ENCODE data around the gene MPV17. TPM values are rescaled to one million over a fixed set of nuclear protein-coding genes. Genes with fewer than 3 reads are reported as not detected.
"Not testable (repeated sequence)": the region's sequence is repeated elsewhere in the genome, so short reads cannot be mapped to it uniquely, and the experiment has no call there.

Gene MPV17
- total RNA-seq, 1 experiment from 2014 or later: 51.5 TPM

DNA sequence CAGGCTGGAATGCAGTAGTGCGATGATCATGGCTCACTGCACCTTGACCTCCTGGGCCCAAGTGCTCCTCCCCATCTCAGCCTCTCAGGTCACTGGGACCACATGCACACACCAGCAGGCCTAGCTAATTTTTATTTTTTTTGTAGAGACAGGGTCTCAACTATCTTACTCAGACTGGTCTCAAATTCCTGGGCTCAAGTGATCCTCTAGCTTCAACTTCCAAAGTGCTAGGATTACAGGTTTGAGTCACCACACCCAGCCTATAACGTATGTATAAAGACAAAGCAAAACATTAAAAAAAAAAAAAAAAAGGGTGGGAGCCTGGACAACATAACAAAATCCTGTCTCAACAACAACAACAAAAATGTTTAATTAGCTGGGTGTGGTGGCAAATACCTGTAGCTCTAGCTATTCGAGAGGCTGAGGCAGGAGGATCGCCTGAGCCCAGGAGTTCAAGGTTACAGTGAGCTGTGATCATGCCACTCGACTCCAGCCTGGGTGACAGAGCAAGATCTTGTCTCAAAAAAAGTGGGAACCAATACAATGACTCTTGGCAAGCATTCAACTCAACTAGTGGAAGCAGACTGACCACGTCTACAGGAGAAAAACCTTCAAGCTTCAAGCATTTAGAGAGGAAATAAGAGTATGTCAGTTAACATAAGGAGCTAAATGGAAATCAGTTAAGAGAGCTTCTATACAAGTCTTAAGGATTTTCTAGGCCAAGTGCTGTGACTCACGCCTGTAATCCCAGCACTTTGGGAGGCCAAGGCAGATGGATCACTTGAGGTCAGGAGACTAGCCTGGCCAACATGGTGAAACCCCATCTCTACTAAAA, 31.1 kb upstream of the MPV17 start (continued):
- TF ChIP-seq, protein P1, sequence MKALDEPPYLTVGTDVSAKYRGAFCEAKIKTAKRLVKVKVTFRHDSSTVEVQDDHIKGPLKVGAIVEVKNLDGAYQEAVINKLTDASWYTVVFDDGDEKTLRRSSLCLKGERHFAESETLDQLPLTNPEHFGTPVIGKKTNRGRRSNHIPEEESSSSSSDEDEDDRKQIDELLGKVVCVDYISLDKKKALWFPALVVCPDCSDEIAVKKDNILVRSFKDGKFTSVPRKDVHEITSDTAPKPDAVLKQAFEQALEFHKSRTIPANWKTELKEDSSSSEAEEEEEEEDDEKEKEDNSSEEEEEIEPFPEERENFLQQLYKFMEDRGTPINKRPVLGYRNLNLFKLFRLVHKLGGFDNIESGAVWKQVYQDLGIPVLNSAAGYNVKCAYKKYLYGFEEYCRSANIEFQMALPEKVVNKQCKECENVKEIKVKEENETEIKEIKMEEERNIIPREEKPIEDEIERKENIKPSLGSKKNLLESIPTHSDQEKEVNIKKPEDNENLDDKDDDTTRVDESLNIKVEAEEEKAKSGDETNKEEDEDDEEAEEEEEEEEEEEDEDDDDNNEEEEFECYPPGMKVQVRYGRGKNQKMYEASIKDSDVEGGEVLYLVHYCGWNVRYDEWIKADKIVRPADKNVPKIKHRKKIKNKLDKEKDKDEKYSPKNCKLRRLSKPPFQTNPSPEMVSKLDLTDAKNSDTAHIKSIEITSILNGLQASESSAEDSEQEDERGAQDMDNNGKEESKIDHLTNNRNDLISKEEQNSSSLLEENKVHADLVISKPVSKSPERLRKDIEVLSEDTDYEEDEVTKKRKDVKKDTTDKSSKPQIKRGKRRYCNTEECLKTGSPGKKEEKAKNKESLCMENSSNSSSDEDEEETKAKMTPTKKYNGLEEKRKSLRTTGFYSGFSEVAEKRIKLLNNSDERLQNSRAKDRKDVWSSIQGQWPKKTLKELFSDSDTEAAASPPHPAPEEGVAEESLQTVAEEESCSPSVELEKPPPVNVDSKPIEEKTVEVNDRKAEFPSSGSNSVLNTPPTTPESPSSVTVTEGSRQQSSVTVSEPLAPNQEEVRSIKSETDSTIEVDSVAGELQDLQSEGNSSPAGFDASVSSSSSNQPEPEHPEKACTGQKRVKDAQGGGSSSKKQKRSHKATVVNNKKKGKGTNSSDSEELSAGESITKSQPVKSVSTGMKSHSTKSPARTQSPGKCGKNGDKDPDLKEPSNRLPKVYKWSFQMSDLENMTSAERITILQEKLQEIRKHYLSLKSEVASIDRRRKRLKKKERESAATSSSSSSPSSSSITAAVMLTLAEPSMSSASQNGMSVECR (CRISPR knock-in tag; IDR thresholded peaks at IDR 0.05; ENCODE audit: borderline replicate concordance): no peak
- TF ChIP-seq MXD4 (CRISPR knock-in tag; IDR thresholded peaks at IDR 0.05; ENCODE audit: borderline replicate concordance) (no peak), ATF1 (CRISPR knock-in tag; IDR thresholded peaks at IDR 0.05) (no peak), ETV6 (CRISPR knock-in tag; IDR thresholded peaks at IDR 0.05) (no peak), ZNF416 (CRISPR knock-in tag; IDR thresholded peaks at IDR 0.05) (no peak), SP1 (CRISPR knock-in tag; conservative IDR thresholded peaks at IDR 0.05) (no peak), ZNF423 (CRISPR knock-in tag; IDR thresholded peaks at IDR 0.05) (no peak)
- TF ChIP-seq, protein P2, sequence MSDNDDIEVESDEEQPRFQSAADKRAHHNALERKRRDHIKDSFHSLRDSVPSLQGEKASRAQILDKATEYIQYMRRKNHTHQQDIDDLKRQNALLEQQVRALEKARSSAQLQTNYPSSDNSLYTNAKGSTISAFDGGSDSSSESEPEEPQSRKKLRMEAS (CRISPR knock-in tag; IDR thresholded peaks at IDR 0.05): no peak
- TF ChIP-seq, protein P3, sequence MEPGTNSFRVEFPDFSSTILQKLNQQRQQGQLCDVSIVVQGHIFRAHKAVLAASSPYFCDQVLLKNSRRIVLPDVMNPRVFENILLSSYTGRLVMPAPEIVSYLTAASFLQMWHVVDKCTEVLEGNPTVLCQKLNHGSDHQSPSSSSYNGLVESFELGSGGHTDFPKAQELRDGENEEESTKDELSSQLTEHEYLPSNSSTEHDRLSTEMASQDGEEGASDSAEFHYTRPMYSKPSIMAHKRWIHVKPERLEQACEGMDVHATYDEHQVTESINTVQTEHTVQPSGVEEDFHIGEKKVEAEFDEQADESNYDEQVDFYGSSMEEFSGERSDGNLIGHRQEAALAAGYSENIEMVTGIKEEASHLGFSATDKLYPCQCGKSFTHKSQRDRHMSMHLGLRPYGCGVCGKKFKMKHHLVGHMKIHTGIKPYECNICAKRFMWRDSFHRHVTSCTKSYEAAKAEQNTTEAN (CRISPR knock-in tag; IDR thresholded peaks at IDR 0.05): no peak
- TF ChIP-seq, protein P4, sequence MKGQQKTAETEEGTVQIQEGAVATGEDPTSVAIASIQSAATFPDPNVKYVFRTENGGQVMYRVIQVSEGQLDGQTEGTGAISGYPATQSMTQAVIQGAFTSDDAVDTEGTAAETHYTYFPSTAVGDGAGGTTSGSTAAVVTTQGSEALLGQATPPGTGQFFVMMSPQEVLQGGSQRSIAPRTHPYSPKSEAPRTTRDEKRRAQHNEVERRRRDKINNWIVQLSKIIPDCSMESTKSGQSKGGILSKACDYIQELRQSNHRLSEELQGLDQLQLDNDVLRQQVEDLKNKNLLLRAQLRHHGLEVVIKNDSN (CRISPR knock-in tag; IDR thresholded peaks at IDR 0.05): no peak
- TF ChIP-seq, protein P5, sequence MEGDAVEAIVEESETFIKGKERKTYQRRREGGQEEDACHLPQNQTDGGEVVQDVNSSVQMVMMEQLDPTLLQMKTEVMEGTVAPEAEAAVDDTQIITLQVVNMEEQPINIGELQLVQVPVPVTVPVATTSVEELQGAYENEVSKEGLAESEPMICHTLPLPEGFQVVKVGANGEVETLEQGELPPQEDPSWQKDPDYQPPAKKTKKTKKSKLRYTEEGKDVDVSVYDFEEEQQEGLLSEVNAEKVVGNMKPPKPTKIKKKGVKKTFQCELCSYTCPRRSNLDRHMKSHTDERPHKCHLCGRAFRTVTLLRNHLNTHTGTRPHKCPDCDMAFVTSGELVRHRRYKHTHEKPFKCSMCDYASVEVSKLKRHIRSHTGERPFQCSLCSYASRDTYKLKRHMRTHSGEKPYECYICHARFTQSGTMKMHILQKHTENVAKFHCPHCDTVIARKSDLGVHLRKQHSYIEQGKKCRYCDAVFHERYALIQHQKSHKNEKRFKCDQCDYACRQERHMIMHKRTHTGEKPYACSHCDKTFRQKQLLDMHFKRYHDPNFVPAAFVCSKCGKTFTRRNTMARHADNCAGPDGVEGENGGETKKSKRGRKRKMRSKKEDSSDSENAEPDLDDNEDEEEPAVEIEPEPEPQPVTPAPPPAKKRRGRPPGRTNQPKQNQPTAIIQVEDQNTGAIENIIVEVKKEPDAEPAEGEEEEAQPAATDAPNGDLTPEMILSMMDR (IDR thresholded peaks at IDR 0.05): no peak

DNA sequence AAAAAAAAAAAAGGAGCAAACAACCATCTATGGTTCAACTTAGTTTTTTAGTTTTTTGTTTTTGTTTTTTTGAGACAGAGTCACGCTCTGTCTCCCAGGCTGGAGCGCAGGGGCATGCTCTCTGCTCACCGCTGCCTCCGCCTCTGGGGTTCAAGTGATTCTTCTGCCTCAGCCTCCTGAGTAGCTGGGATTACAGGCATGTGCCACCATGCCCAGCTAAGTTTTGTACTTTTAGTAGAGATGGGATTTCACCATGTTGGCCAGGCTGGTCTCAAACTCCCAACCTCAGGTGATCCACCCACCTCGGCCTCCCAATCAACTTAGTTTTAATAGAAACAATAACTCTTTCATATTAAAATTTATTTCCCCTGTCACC, 30.5 kb upstream of the MPV17 start:
- DNase-seq (ENCODE audit: low spot score); H3K27me3 Mint-ChIP-seq (ENCODE audit: low read depth); ATAC-seq; H3K9me3 Mint-ChIP-seq; H3K27ac Mint-ChIP-seq: not testable (repeated sequence)
- Mint-ChIP-seq H3K4me1 (peaks cover 37% of the 10 kb centered on the region), H3K36me3 (peaks cover 18% of the 10 kb centered on the region), H3K4me3 (peak overlapping the region; percentile 93; the same call in 1 of the 2 replicates)
- ChIA-PET CTCF (interaction anchor here (0.7 to 1.4 kb wide), 6 partner anchors 26 to 969 kb away, joined by 3 to 6 read pairs (median 4); no protein-coding TSS in a partner anchor), POLR2A (interaction anchor here (0.6 to 0.7 kb wide), 3 partner anchors 11 to 141 kb away, joined by 3 to 6 read pairs (median 5); no protein-coding TSS in a partner anchor)

DNA sequence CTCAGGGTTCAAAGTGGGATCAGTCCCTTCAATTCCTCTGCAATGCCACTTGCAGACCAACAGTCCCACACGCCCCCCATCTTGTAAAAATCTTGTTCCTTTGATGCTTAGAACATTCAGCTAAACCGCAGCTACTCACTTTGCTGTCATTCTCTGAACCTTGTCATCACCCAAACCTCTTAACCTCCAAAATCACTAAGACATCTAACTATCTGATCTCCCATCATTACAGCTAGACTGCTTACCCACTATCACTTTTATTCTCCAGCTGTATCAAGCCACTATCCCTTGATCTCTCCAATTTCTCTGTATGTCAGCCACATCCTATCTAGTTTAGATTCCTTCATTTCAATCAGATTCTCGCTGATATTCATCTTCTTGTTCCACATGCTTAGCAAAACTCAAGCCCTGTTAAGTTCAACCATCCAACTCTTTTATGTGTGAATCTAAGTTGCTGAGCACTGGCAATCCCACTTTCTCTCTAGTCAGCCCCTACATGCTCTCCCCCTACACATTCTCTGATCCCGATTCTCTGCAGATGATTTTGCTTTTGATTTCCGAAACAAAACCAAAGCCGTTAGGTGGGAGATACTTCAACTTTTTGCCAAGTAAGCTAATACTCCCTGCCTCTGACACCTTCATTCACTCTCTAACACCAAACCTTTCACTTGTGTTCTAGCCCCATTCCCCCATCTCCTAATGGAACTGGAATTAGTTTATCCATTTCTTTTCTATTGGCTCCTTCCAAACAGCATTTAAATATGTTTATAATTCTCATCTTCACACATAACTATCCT, 29.1 kb upstream of the MPV17 start:
- ATAC-seq (no peak), DNase-seq (ENCODE audit: low spot score) (no peak)
- H3K27me3 Mint-ChIP-seq (ENCODE audit: low read depth): no peaks in the 10 kb centered on the region
- ChIA-PET POLR2A (no interaction called here), CTCF (interaction anchor here (1.3 kb wide), 1 partner anchor 49 kb away, joined by 3 read pairs; no protein-coding TSS in a partner anchor)
- no peaks in the 10 kb centered on the region for H3K9me3 Mint-ChIP-seq
- H3K4me1 Mint-ChIP-seq: peaks cover 29% of the 10 kb centered on the region
- H3K36me3 Mint-ChIP-seq: peaks cover 10% of the 10 kb centered on the region
- peak overlapping the region; percentile 5; the same call in 1 of the 2 replicates for H3K27ac Mint-ChIP-seq
- no peak overlapping the region for H3K4me3 Mint-ChIP-seq
- TF ChIP-seq ZNF416 (CRISPR knock-in tag; IDR thresholded peaks at IDR 0.05) (no peak), SOX15 (CRISPR knock-in tag; IDR thresholded peaks at IDR 0.05) (no peak), CREB1 (CRISPR knock-in tag; IDR thresholded peaks at IDR 0.05) (no peak)
- TF ChIP-seq, protein P6, sequence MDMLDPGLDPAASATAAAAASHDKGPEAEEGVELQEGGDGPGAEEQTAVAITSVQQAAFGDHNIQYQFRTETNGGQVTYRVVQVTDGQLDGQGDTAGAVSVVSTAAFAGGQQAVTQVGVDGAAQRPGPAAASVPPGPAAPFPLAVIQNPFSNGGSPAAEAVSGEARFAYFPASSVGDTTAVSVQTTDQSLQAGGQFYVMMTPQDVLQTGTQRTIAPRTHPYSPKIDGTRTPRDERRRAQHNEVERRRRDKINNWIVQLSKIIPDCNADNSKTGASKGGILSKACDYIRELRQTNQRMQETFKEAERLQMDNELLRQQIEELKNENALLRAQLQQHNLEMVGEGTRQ (CRISPR knock-in tag; IDR thresholded peaks at IDR 0.05): no peak
- TF ChIP-seq, protein P7, sequence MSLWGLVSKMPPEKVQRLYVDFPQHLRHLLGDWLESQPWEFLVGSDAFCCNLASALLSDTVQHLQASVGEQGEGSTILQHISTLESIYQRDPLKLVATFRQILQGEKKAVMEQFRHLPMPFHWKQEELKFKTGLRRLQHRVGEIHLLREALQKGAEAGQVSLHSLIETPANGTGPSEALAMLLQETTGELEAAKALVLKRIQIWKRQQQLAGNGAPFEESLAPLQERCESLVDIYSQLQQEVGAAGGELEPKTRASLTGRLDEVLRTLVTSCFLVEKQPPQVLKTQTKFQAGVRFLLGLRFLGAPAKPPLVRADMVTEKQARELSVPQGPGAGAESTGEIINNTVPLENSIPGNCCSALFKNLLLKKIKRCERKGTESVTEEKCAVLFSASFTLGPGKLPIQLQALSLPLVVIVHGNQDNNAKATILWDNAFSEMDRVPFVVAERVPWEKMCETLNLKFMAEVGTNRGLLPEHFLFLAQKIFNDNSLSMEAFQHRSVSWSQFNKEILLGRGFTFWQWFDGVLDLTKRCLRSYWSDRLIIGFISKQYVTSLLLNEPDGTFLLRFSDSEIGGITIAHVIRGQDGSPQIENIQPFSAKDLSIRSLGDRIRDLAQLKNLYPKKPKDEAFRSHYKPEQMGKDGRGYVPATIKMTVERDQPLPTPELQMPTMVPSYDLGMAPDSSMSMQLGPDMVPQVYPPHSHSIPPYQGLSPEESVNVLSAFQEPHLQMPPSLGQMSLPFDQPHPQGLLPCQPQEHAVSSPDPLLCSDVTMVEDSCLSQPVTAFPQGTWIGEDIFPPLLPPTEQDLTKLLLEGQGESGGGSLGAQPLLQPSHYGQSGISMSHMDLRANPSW (CRISPR knock-in tag; conservative IDR thresholded peaks at IDR 0.05; ENCODE audit: low read depth): no peak
- TF ChIP-seq, protein P8, sequence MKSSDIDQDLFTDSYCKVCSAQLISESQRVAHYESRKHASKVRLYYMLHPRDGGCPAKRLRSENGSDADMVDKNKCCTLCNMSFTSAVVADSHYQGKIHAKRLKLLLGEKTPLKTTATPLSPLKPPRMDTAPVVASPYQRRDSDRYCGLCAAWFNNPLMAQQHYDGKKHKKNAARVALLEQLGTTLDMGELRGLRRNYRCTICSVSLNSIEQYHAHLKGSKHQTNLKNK (CRISPR knock-in tag; IDR thresholded peaks at IDR 0.05): no peak
